ENCODE measurements around the gene PRDX4.
"Not testable (repeated sequence)": the region's sequence is repeated elsewhere in the genome, so short reads cannot be mapped to it uniquely, and the experiment has no call there.

The PRDX4 gene

GRCh38 chrX:23676486-23676885 is 9.2 kb downstream of the PRDX4 start:
- DNase-seq = not testable (repeated sequence)

GRCh38 chrX:23692166-23692565 is 24.9 kb downstream of the PRDX4 start:
- no peak for DNase-seq

- peak; percentile 33 for DNase-seq
These were observed 27.3 kb downstream of the PRDX4 start for GRCh38 chrX:23694606-23695005.

GRCh38 chrX:23699636-23700194 is 32.4 kb downstream of the PRDX4 start:
- peak; percentile 41 for DNase-seq

- DNase-seq = no peak
These were observed 37.4 kb downstream of the PRDX4 start for GRCh38 chrX:23704673-23705206.

GRCh38 chrX:23705235-23705634 is 37.9 kb downstream of the PRDX4 start:
- no peak for DNase-seq

GRCh38 chrX:23720117-23720677 is 52.9 kb downstream of the PRDX4 start:
- DNase-seq = no peak

- DNase-seq = no peak
These were observed 58.9 kb downstream of the PRDX4 start for GRCh38 chrX:23726191-23726590.

GRCh38 chrX:23727206-23727605 is 59.9 kb downstream of the PRDX4 start:
- no peak for DNase-seq

GRCh38 chrX:23729214-23729613 is 61.9 kb downstream of the PRDX4 start:
- no peak for DNase-seq

GRCh38 chrX:23731951-23732350 is 64.7 kb downstream of the PRDX4 start:
- DNase-seq = no peak

GRCh38 chrX:23732704-23733103 is 65.4 kb downstream of the PRDX4 start:
- no peak for DNase-seq

Measured in activated CD8-positive, alpha-beta memory T cell treated with anti-CD3 and anti-CD28 coated beads, Interleukin-2, amount 50 U/mL, for 4 hours (primary cell).